ENCODE results near the gene ZNF385D.

Gene ZNF385D

DNA sequence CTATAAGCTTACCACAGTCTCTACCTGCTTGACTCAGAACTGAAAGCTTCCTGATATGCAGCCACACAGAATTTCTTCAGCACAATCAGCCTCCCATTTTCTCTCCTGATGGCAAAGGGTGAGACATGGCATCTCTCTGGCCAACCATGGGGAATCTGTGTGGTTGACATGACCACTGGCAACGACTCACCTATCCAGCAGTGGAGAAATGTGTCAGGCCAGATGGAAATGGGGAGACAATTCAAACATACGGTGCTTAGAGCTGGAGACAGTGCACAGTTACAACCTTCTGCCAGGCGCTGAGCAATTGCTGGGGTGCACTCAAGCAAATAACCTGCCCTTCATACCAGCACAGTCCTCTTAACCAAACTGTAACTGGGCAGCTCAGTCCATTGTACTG, 3.6 kb downstream of the ZNF385D start:
- no peak for DNase-seq

GRCh38 chr3:21745966-21746365, 5.0 kb downstream of the ZNF385D start:
- DNase-seq, result no peak

DNA sequence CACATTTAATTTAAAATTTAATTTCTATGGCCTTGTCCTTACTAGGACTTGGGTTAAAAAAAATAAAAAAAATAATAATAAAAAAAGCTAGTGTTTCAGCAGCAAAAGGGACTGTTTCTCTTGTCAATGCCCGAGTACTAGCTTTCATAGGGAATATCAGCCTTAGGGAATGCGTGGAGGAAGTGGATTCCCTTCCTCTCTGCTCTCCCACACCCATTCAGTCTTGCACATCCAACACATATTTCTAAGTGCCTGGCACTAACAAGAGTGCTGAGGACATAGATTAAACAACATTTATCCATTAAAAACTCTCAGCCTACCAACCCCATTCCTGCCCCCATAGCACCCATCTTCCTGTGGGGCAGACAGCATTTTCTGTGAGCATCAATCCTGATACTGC, 6.2 kb downstream of the ZNF385D start:
- DNase-seq, result no peak

DNA sequence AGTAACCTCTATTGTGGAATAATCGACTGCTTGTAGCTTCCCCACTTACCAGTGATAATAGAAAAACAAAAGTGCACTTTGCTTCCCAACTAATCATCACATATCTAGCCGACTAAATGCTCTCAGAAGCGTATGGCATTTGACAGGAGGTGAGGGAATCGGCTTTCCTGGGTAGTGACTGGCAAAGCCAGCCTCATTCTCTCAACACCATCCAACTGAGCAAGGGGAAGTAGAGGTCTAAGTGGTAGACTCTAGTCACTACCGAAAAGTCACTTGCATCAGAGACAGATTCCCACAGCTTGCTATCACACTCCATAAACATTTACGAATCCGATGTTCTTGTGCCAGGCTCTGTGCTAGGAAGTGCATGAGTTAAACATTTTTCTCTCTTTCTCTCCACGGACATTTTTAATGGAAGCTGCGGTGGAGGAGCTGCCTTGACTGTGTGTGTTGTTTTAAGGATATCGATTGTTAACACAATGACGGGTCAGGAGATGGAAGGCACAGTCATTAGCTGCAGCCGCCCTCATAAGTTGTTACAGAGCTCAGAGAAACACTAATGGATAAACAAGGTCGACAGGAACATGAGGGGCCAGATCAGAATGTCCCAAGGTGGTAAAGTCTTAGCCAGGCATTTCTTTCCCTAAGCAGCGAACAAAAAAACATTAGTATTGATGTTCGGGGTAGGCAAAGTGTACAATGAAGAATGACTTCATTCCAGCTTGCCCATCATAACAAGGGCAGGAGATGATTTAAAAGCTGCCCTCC, 11.9 kb downstream of the ZNF385D start:
- no peak for DNase-seq

DNA sequence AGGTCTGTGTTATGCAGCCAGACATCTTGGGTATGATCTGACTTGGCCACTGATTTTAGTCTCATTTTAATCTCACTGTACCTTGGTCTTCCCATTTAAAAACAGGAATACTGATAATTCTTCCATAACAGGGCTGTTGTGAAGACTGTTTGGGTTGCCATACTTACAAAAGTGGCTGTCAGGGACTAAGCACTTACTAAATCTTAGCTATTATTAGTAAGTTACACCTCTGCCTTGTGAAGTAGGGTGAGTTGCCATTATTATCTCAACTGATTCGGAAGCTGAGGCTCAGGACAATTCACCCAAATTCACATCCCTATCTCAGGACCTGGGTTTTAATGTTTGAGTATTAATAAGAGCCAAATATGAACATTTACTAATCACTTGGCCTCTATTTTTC, 12.7 kb downstream of the ZNF385D start:
- DNase-seq, result no peak

- no peak for DNase-seq
These were observed 16.3 kb downstream of the ZNF385D start for GRCh38 chr3:21734746-21735145.

DNA sequence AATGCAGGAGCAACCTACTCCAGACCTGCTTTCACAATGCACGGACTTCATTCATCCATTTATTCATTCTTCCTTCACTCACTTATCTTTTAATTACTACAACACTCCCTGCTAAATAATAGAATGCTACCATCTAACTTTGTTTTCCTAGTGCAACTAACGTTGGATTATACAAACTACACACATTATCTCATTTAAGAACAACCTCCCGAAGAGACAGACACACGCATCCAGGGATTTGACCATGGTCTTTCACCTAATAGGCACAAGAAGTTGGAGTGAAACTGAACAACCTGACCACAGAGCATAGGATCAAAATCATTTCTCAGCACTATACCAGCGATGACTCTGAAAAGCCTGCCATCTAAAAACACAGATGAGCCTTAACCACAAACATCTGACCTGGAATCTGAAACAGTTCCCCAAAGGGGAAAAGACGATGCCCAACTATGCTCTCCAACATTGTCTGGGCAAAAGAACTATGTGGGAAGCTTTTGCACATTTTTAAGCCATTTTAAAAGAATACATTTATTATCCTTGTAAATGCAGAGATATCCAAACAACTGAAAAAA, 21.0 kb downstream of the ZNF385D start:
- DNase-seq, result no peak

DNA sequence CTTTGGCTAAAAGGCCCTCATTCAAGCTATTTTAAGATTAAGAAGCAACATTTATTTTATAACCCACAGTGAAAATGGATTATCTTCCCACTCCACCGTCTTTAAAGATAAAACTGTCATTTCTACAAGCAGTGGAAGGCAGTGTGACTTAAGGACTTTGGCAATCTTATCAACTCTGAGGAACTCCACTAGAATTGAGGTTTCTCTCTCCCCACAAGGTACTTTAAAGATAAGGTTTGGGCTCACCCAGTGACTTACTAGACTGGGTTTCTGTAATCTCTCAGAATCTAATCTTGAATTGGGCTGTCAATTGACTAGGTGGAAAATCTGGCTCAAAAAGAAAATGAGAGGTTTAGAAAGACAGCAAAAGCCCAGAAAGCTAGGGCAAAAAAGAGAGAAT, 21.7 kb downstream of the ZNF385D start:
- no peak for DNase-seq

- DNase-seq, result no peak
These were observed 28.2 kb downstream of the ZNF385D start for GRCh38 chr3:21722768-21723167.

DNA sequence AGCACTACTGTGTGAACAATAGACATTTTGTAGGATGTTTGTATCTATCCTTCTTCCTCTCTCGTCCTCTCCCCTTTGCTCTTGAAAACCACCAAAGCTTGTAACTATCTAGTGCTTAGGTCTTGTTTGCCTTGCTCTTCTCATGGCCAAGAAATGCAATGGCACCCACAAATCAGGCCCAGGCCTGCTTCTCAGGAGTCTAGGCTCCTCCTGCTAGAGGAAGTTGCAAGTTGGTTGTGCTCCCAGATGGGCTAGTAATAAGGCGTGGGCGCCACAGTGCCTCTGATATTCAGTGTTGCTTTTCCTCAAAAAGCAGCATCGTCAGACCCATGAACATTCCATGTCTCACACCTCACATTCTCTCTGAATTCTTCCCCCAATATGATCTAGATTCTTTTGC, 28.7 kb downstream of the ZNF385D start:
- no peak for DNase-seq

DNA sequence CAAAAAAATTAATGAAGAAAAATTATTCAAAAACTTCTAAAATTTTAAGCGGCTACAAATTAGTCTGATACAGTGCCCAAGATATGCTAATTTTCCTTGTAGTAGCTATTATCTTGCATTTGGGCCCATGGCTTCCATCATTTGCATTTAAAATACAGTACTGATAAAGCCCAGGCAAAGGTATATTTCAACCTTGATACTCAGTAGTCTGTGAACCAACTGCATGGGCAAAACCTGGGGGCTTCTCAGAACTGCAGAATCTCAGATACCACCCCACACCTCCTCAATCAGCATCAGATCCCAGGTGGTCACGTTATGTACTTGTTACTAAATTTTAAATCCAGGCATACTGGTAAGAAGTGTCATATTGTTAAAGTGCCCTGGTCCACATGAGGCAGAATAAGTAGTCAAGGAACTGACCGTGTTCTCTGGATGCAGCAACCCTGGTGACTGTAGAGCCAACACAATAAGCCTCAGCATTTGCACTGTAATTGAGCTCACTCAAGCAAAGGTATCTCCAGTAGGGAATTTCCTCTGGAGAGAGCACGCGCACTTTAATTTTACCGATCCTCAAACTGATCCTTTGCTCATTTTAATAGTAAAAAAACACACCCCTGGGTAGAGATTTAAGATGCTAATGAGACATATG, 31.9 kb downstream of the ZNF385D start:
- no peak for DNase-seq

GRCh38 chr3:21718161-21718765, 32.7 kb downstream of the ZNF385D start:
- DNase-seq, result no peak

- no peak for DNase-seq
These were observed 35.3 kb downstream of the ZNF385D start for GRCh38 chr3:21715662-21716061.

GRCh38 chr3:21705769-21706168, 45.2 kb downstream of the ZNF385D start:
- no peak for DNase-seq

DNA sequence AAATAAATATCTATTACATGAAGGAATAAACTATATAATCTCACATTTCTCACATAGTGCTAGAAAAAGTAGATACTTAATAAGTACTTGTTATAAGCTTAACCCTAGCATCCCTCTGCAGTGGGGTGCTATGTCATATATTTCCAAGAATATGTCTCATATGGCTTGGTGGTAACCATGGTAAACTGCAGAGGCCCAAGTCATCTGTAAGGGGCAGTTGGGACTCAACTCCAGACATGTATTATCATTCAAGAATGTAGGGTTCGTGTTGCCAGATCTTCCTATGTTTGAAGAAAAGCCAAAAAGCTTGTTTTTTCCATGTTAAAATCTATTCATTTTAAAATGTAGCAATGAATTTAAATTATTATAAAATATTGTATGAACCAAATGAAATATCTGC, 46.2 kb downstream of the ZNF385D start:
- DNase-seq, result no peak

- DNase-seq, result no peak
These were observed 47.7 kb downstream of the ZNF385D start for GRCh38 chr3:21703291-21703690.

GRCh38 chr3:21697707-21698106, 53.3 kb downstream of the ZNF385D start:
- no peak for DNase-seq

DNA sequence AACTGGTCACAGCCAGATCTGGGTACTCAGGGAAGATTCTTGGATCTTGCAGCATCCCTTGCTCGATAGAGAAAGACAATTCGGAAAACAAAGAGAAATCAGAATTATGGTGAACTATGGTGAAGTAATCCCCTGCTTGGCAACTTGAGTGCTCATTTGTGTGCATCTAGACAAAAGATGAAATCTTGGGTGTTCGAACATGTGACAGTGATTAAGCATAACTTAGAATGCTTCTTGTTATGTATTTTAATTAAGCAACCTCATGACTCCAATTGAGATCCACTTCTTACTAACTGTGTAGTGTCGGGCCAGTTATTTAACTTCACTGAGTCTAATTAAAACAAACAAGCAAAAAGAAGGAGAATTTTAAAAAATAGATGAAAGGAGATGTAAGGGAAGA, 56.5 kb downstream of the ZNF385D start:
- DNase-seq, result no peak

DNA sequence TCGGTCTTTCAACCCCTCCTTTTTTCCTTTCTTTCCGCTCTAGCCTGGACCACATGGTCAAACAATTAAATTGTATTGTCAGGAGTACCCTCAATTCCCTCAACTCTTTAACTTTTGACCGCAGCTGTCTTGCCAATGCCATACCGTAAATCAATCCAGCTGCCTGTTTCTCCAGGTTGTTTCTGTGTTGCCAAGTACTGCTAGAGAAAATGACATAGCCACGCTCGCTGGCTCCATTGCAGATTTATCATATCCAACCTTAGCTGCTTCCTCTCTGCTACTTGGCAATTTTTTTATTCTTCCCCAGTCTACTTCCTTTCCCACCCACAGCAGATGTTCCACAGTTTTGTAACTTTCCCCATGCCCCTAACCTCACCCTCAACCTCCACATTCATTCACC, 60.0 kb downstream of the ZNF385D start:
- no peak for DNase-seq

DNA sequence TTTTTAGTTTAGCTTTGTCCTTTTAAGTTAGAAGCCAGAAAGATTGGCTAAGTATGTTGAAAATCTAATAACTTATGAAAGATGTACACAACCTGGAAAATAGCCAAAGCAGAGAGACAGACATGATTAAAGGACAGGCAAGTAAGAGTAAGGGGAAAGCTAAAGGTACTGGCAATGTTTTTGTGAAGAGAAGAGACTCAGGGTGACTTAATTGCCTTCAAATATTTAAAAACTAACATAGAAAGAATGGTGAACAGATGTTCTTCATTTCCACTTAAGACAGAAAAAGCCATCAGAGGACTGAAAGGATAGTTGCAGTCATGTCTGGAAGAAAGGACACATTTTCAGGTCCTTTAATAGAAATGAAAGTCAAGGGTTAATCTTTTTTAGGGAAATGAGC, 68.8 kb downstream of the ZNF385D start:
- no peak for DNase-seq

GRCh38 chr3:21673393-21673792, 77.6 kb downstream of the ZNF385D start:
- no peak for DNase-seq

- DNase-seq, result no peak
These were observed 78.7 kb downstream of the ZNF385D start for GRCh38 chr3:21672303-21672702.

DNA sequence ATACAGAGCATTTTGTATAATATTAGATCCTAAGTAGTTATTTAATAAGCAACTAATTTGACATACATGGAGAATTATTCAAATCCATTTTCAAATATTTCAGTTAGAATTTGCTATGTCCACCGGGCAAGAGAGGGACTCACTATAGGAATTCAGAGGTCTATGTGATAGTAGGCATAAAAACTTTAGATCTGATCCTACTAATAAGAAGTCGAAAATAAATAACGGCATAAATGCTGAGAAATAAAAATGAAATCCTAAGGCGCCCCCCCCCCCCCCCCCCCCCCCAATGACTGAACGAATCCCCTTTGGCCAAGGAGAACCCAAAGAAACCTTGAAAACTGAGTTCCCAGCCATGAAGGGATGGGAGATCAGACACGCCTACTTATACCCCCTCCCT, 80.6 kb downstream of the ZNF385D start:
- DNase-seq, result no peak

GRCh38 chr3:21668012-21668411, 83.0 kb downstream of the ZNF385D start:
- DNase-seq, result no peak

Data from NCI-H1436 (cell line).